MM.1S (cell line): Measurements from ENCODE around the gene POLD1.

Experiments
- CTCF ChIP-seq: fragments of 300-600 bp; sonication (generic); IDR thresholded peaks from 2 replicates; pipeline ENCODE4 v1.5.1; 2016; ENCODE audit warnings: antibody characterized with exemption, low read length, mixed read lengths
- EZH2phosphoT487 ChIP-seq: fragments of 300-600 bp; sonication (generic); IDR thresholded peaks from 2 replicates; pipeline ENCODE4 v1.6.1; 2018; ENCODE audit warnings: antibody characterized with exemption, low read length

GRCh38 chr19:50417111-50418081 lies 33.2 kb downstream of the POLD1 start:
- TF ChIP-seq CTCF (no peak), EZH2phosphoT487 (no peak)
